Bronchial epithelial cell (primary cell): ENCODE measurements around the gene MTNR1A. TPM values are rescaled to one million over a fixed set of nuclear protein-coding genes. Genes with fewer than 3 reads are reported as not detected.
A peak's percentile ranks its signal among the peaks of the same experiment; 100 is the strongest.

ENCODE experiments used
- DNase-seq: peaks from one replicate; pipeline ENCODE4 v3.0.0-alpha.2; 2010; ENCODE audit warnings: low read depth
- FAIRE-seq: peaks from 2 replicates; lab custom pipeline; 2011; peaks lifted over from hg19 to GRCh38; lab: Jason Lieb, UNC
- H3K27me3 ChIP-seq: 2 replicates; pipeline ENCODE4 v1.5.1; 2011; ENCODE audit warnings: low read length; ENCODE audit not compliant: control insufficient read depth, insufficient read depth
- H3K36me3 ChIP-seq: 2 replicates; pipeline ENCODE4 v1.5.1; 2011; ENCODE audit warnings: low read length; ENCODE audit not compliant: control insufficient read depth, insufficient read depth
- H3K4me3 ChIP-seq: 2 replicates; pipeline ENCODE4 v1.5.1; 2011; ENCODE audit warnings: mild to moderate bottlenecking, low read depth, low read length, control low read depth
- CTCF ChIP-seq: IDR thresholded peaks from 2 replicates; pipeline ENCODE4 v1.5.1; 2011; ENCODE audit warnings: mild to moderate bottlenecking, moderate library complexity, low read length, control low read depth, inconsistent platforms; ENCODE audit not compliant: insufficient read depth, severe bottlenecking
- total RNA-seq: library from RNA; depleted of rRNA; stranded (reverse); fragments of >200 nt; gene quantifications from 2 replicates; pipeline ENCODE4 v1.2.1, GENCODE V29; 2014

MTNR1A gene
- total RNA-seq, 1 donor from 2014 or later = 0.26 TPM

GRCh38 chr4:186596850-186597390 lies 41.6 kb upstream of the MTNR1A start:
- DNase-seq (no peak), FAIRE-seq (no peak)
- H3K27me3 ChIP-seq = no peaks in the 10 kb centered on the region
- H3K4me3 ChIP-seq = no peak overlapping the region
- no peak for TF ChIP-seq CTCF
- peaks cover 28% of the 10 kb centered on the region for H3K36me3 ChIP-seq

GRCh38 chr4:186596346-186596745 lies 41.0 kb upstream of the MTNR1A start:
- Histone ChIP-seq H3K36me3 (peaks cover 28% of the 10 kb centered on the region), H3K27me3 (no peaks in the 10 kb centered on the region), H3K4me3 (no peak overlapping the region)
- no peak for TF ChIP-seq CTCF
- FAIRE-seq = no peak
- no peak for DNase-seq

GRCh38 chr4:186593587-186593973 lies 38.2 kb upstream of the MTNR1A start:
- no peak for FAIRE-seq
- Histone ChIP-seq H3K36me3 (peaks cover 21% of the 10 kb centered on the region), H3K27me3 (no peaks in the 10 kb centered on the region), H3K4me3 (no peak overlapping the region)
- no peak for TF ChIP-seq CTCF
- no peak for DNase-seq

GRCh38 chr4:186592966-186593586 lies 37.7 kb upstream of the MTNR1A start:
- H3K36me3 ChIP-seq = peaks cover 21% of the 10 kb centered on the region
- H3K27me3 ChIP-seq = no peaks in the 10 kb centered on the region
- FAIRE-seq (no peak), DNase-seq (no peak)
- TF ChIP-seq CTCF = no peak
- no peak overlapping the region for H3K4me3 ChIP-seq

GRCh38 chr4:186592445-186592844 lies 37.1 kb upstream of the MTNR1A start:
- DNase-seq = no peak
- FAIRE-seq = no peak
- no peaks in the 10 kb centered on the region for H3K27me3 ChIP-seq
- TF ChIP-seq CTCF = no peak
- no peak overlapping the region for H3K4me3 ChIP-seq
- H3K36me3 ChIP-seq = peaks cover 20% of the 10 kb centered on the region

GRCh38 chr4:186591651-186592050 lies 36.3 kb upstream of the MTNR1A start:
- TF ChIP-seq CTCF = no peak
- FAIRE-seq (peak; percentile 40), DNase-seq (no peak)
- peaks cover 16% of the 10 kb centered on the region for H3K36me3 ChIP-seq
- H3K4me3 ChIP-seq = no peak overlapping the region
- H3K27me3 ChIP-seq = no peaks in the 10 kb centered on the region
